CD14-positive monocyte (primary cell): ENCODE data around the gene TEAD1. TPM values are rescaled to one million over a fixed set of nuclear protein-coding genes. Genes with fewer than 3 reads are reported as not detected.

Experiments
- DNase-seq, 3 donors: peaks; one replicate each; pipeline ENCODE4 v3.0.0-alpha.2; 2011 to 2022
- H2AFZ ChIP-seq: 2 replicates; pipeline ENCODE4 v1.6.0; 2012; ENCODE audit warnings: mild to moderate bottlenecking, low read depth, low read length, inconsistent platforms; ENCODE audit not compliant: insufficient read depth, poor library complexity, severe bottlenecking
- H3K27ac ChIP-seq, 2 donors: 1 replicate in 1 of 2; 2 replicates in 1 of 2; pipeline ENCODE4 v1.5.1; 2012 to 2013; ENCODE audit warnings: low read length in 2 of 2, control low read depth in 1 of 2, inconsistent platforms in 1 of 2, low read depth in 1 of 2, mild to moderate bottlenecking in 1 of 2
- H3K27me3 ChIP-seq, 2 donors: one replicate each; pipeline versions ENCODE4 v1.6.0 to v1.6.1; 2011 to 2013; ENCODE audit warnings: low read length in 2 of 2; ENCODE audit not compliant: control insufficient read depth in 2 of 2, insufficient read depth in 2 of 2
- H3K36me3 ChIP-seq, 2 donors: replicated peaks in 1 of 2; 1 replicate in 1 of 2; 2 replicates in 1 of 2; pipeline versions ENCODE4 v1.5.1 to v1.6.1; 2012 to 2013; ENCODE audit warnings: low read length in 2 of 2, control low read depth in 1 of 2, inconsistent platforms in 1 of 2, mild to moderate bottlenecking in 1 of 2; ENCODE audit not compliant: insufficient read depth in 2 of 2, control insufficient read depth in 1 of 2
- H3K4me1 ChIP-seq, 2 donors: 1 replicate in 1 of 2; 2 replicates in 1 of 2; pipeline versions ENCODE4 v1.5.1 to v1.6.1; 2012 to 2013; ENCODE audit warnings: low read length in 2 of 2, control low read depth in 1 of 2, inconsistent platforms in 1 of 2, mild to moderate bottlenecking in 1 of 2, moderate library complexity in 1 of 2; ENCODE audit not compliant: insufficient read depth in 2 of 2, control insufficient read depth in 1 of 2
- H3K4me2 ChIP-seq: replicated peaks from 2 replicates; pipeline ENCODE3; 2012; ENCODE audit warnings: low read length, moderate library complexity, mild to moderate bottlenecking; ENCODE audit not compliant: poor library complexity, severe bottlenecking; ENCODE audit errors: extremely low read depth
- H3K4me3 ChIP-seq, 3 experiments: fragments of 200-600 bp in 1 of 3; sonication (generic) in 1 of 3; replicated peaks in 1 of 3; 1 replicate in 2 of 3; 2 replicates in 1 of 3; pipeline ENCODE4 v1.5.1; 2011 to 2013; ENCODE audit warnings: low read length in 3 of 3, mild to moderate bottlenecking in 3 of 3, control low read depth in 2 of 3, low read depth in 2 of 3, inconsistent platforms in 1 of 3, moderate library complexity in 1 of 3
- H3K79me2 ChIP-seq: 2 replicates; pipeline ENCODE4 v1.6.0; 2012; ENCODE audit warnings: mild to moderate bottlenecking, control low read depth, inconsistent platforms, low read length, moderate library complexity; ENCODE audit not compliant: insufficient read depth
- H3K9ac ChIP-seq: 2 replicates; pipeline ENCODE4 v1.6.0; 2017; ENCODE audit warnings: low read length, mild to moderate bottlenecking; ENCODE audit not compliant: insufficient read depth, poor library complexity, severe bottlenecking
- H3K9me3 ChIP-seq, 2 donors: replicated peaks in 1 of 2; 1 replicate in 1 of 2; 2 replicates in 1 of 2; pipeline versions ENCODE4 v1.5.1 to v1.6.1; 2012 to 2013; ENCODE audit warnings: low read length in 2 of 2, control low read depth in 1 of 2; ENCODE audit not compliant: control insufficient read depth in 1 of 2, insufficient read depth in 1 of 2
- H4K20me1 ChIP-seq: 2 replicates; pipeline ENCODE4 v1.6.0; 2012; ENCODE audit warnings: mild to moderate bottlenecking, low read length, control low read depth, moderate library complexity; ENCODE audit not compliant: insufficient read depth
- H3K27ac Mint-ChIP-seq, 7 donors: one replicate each; pipeline ENCODE4 v1.8.0; 2020; ENCODE audit warnings: mild to moderate bottlenecking in 7 of 7, mixed read lengths in 7 of 7, moderate library complexity in 6 of 7, inconsistent platforms in 2 of 7
- H3K27me3 Mint-ChIP-seq, 3 donors: one replicate each; pipeline ENCODE4 v1.8.0; 2021 to 2022; ENCODE audit warnings: low read depth in 3 of 3, mild to moderate bottlenecking in 3 of 3, mixed read lengths in 3 of 3, moderate library complexity in 3 of 3, inconsistent platforms in 1 of 3
- H3K36me3 Mint-ChIP-seq, 2 donors: one replicate each; pipeline ENCODE4 v1.8.0; 2020; ENCODE audit warnings: mixed read lengths in 2 of 2, inconsistent platforms in 1 of 2, mild to moderate bottlenecking in 1 of 2
- H3K4me1 Mint-ChIP-seq: one replicate; pipeline ENCODE4 v1.8.0; 2020; ENCODE audit warnings: mild to moderate bottlenecking, mixed read lengths
- H3K4me3 Mint-ChIP-seq, 2 donors: one replicate each; pipeline ENCODE4 v1.8.0; 2020; ENCODE audit warnings: mild to moderate bottlenecking in 2 of 2, mixed read lengths in 2 of 2, moderate library complexity in 1 of 2
- H3K9me3 Mint-ChIP-seq, 7 donors: one replicate each; pipeline ENCODE4 v1.8.0; 2020 to 2022; ENCODE audit warnings: mixed read lengths in 7 of 7, mild to moderate bottlenecking in 6 of 7, moderate library complexity in 6 of 7, inconsistent platforms in 2 of 7
- CTCF ChIP-seq: fragments of 200-600 bp; IDR thresholded peaks from one replicate; pipeline ENCODE4 v1.8.0; 2022; ENCODE audit warnings: antibody characterized with exemption, mild to moderate bottlenecking
- WGBS: methylation state at CpG from one replicate; pipeline ENCODE4 v1.1.5; 2013; ENCODE audit warnings: missing lambda C conversion rate; ENCODE audit not compliant: insufficient coverage; 5-methylcytosine and 5-hydroxymethylcytosine counted together
- intact Hi-C, 2 donors: fragments of 100-400 bp; cut with micrococcal nuclease; formaldehyde crosslinking; loops; one replicate each; pipeline versions ENCODE4 v1.15.0 to v1.15.1; 2023
- polyA plus RNA-seq, 3 donors: library from polyadenylated mRNA; depleted of rRNA in 1 of 3; unstranded in 2 of 3; stranded (reverse) in 1 of 3; fragments of 300-500 nt in 2 of 3; fragments of >200 nt in 1 of 3; fragmentation: Illumina TruSeq in 2 of 3; gene quantifications; 1 replicate in 2 of 3; 2 replicates in 1 of 3; pipeline ENCODE4 v1.2.3, GENCODE V29; 2012 to 2021

Gene TEAD1
- polyA plus RNA-seq, 3 donors: not detected

- no peak for DNase-seq
- Histone ChIP-seq H3K27ac (no peak overlapping the region), H3K4me1 (no peaks in the 10 kb centered on the region), H3K27me3 (peaks cover 8% of the 10 kb centered on the region in 2 donors), H3K9me3 (no peaks in the 10 kb centered on the region), H3K9ac (no peak overlapping the region), H3K4me3 (no peak overlapping the region), H3K4me2 (no peak overlapping the region), H4K20me1 (no peaks in the 10 kb centered on the region), H3K79me2 (no peaks in the 10 kb centered on the region), H2AFZ (no peak overlapping the region), H3K36me3 (no peaks in the 10 kb centered on the region)
- H3K4me3 Mint-ChIP-seq: no peak overlapping the region
- no peaks in the 10 kb centered on the region for H3K4me1 Mint-ChIP-seq
- TF ChIP-seq CTCF: no peak
- no peak overlapping the region for H3K27ac Mint-ChIP-seq
- intact Hi-C loops: no loop called here
- no peaks in the 10 kb centered on the region for H3K36me3 Mint-ChIP-seq
- peaks cover 0 to 3% (median 0%) of the 10 kb centered on the region in 7 donors for H3K9me3 Mint-ChIP-seq
- H3K27me3 Mint-ChIP-seq: peaks cover 13 to 30% (median 14%) of the 10 kb centered on the region in 3 donors
- 94% methylated on average over 3 of the region's 3 CpGs for WGBS
These were observed 123.8 kb downstream of the TEAD1 start for GRCh38 chr11:12797996-12798395.

- Mint-ChIP-seq H3K4me3 (no peak overlapping the region), H3K36me3 (no peaks in the 10 kb centered on the region), H3K9me3 (peaks cover 0 to 3% (median 0%) of the 10 kb centered on the region in 7 donors), H3K27me3 (peaks cover 13 to 30% (median 14%) of the 10 kb centered on the region in 3 donors), H3K27ac (no peak overlapping the region), H3K4me1 (no peaks in the 10 kb centered on the region)
- no peak for DNase-seq
- Histone ChIP-seq H3K4me2 (no peak overlapping the region), H3K9me3 (no peaks in the 10 kb centered on the region), H3K4me1 (no peaks in the 10 kb centered on the region), H3K27me3 (peaks cover 8% of the 10 kb centered on the region in 2 donors), H3K4me3 (no peak overlapping the region), H3K9ac (no peak overlapping the region), H3K36me3 (no peaks in the 10 kb centered on the region), H3K27ac (no peak overlapping the region), H3K79me2 (no peaks in the 10 kb centered on the region), H2AFZ (no peak overlapping the region), H4K20me1 (no peaks in the 10 kb centered on the region)
- 100% methylated on average over 1 of the region's 4 CpGs for WGBS
- TF ChIP-seq CTCF: no peak
- intact Hi-C loops: no loop called here
These were observed 124.4 kb downstream of the TEAD1 start for GRCh38 chr11:12798609-12799011.
